SH-SY5Y (cell line): ENCODE results near the gene MAN2A1.

Source experiments
- GATA2 ChIP-seq: IDR thresholded peaks from 2 replicates; pipeline ENCODE4 v1.6.1; 2011; ENCODE audit warnings: mild to moderate bottlenecking, low read depth, low read length
- GATA3 ChIP-seq: IDR thresholded peaks from 2 replicates; pipeline ENCODE4 v1.6.1; 2011; ENCODE audit warnings: low read depth, mild to moderate bottlenecking, low read length, moderate library complexity

DNA sequence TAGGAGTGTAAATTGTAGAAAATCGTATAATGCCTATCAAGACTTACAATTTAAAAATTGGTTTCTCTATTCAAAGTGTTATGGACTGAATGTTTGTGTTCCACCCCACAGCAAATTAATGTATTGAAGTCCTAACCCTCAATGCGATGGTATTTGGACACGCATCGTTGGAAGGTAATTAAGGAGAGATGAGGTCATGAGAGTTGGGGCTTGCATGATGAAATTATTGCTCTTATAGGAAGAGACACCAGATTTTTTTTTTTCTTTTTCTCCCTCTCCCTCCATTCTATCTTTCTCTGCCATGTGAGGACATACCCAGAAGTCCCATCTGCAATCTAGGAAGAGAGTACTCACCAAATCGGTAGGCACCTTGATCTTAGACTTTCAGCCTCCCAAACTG lies 189.2 kb downstream of the MAN2A1 start:
- TF ChIP-seq GATA2 (no peak), GATA3 (no peak)
